RPMI7951 (cell line): ENCODE measurements around the gene GRPEL2. TPM values are rescaled to one million over a fixed set of nuclear protein-coding genes. Genes with fewer than 3 reads are reported as not detected.

Experiments
- DNase-seq: peaks from one replicate; pipeline ENCODE4 v3.0.0-alpha.2; 2012; ENCODE audit warnings: low read depth
- total RNA-seq: library from RNA; depleted of rRNA; stranded (reverse); fragments of >200 nt; shearing (Covaris generic); gene quantifications from 2 replicates; pipeline ENCODE4 v1.2.3, GENCODE V29; 2014; rRNA removed

The GRPEL2 gene, protein sequence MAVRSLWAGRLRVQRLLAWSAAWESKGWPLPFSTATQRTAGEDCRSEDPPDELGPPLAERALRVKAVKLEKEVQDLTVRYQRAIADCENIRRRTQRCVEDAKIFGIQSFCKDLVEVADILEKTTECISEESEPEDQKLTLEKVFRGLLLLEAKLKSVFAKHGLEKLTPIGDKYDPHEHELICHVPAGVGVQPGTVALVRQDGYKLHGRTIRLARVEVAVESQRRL
- total RNA-seq = 19.4 and 21.1 TPM in 2 replicates

DNA sequence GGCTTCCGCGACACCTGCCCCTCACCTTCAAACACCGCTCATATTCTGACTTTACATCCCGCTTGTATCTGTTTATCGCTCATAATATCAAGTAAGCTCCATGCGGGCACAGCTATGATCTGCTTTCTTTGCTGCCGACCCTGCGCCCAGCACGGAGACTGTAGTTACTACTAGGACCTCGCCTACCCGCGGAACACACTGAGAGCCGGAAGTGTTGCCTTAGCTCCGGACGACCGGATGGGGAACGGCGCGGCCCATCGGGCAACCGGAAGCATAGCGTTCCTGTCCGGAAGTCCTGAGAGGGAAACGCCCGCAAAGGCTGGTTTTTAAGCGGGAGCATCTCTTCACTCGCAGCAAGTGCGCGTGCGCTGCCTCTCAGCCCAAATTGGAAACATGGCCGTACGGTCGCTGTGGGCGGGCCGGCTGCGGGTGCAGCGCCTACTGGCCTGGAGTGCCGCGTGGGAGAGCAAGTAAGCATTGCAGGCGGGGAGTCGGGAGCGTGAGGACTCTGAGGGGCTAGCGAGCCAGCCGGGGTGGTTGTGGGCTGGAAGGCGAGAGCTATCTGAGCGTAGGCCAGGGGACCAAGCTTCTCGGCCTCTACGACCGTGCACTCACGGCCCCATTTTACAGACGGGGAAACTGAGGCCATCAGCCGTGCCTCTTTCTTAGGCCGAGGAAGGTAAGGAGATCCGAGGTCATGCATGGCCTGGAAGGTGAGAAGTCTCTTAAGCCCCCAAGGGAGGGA lies at the start of gene GRPEL2:
Gene GRPEL2, plus strand, starts transcription at position 353 of the 745 bp plus-strand sequence. Its CDS starts 41 bp downstream, at position 394.
- DNase-seq = peak; percentile 96

DNA sequence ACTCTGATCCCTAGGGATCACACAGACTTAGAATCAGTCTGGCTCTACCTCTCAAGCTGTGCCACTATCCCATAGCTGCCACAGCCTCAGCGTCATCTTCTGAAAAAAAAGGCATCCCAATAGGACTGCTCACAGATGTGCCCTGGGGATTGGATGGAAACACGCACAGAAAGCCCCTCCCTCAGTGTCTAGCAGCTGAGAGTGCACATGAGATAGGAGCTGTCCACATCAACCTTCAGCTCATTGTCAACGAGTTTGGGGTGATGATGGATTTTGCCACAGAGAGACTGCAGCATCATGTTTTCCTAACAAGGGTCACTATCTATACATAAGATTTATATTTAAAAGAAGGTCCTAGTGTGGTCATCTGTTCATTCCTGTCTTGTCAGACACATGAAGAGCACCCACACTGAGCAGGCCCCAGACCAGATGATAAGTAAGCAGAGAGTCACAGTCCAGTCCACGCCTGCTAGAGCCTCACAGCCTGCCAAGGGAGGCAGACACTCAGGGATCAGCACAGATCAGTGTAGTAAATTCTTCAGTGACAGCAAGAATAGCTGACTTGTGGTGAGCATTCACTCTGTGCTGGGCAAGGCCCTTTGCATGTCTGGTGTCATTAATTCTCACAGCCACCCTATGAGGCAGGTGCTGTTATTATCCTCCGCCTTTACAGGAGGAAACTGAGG lies 47.8 kb upstream of the GRPEL2 start:
- no peak for DNase-seq

DNA sequence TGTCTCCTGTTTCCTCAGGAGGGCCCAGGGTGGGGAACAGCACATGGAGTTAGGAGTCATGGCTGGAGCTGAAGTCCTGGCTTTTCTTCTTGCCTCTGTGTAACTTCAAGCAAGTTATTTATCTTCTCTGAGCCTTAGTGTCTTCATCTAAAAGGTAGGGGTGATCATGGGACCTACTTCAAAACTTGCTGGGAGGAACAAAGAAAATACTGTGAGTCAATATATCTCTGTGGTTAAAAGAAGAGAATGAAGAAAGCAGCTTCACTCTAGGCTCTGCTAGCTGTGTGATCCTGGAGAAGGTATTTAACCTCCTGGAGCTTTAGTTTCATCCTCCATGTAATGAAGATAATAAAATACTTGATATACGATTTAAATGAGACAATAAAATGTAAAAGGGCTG lies 47.1 kb upstream of the GRPEL2 start:
- no peak for DNase-seq

DNA sequence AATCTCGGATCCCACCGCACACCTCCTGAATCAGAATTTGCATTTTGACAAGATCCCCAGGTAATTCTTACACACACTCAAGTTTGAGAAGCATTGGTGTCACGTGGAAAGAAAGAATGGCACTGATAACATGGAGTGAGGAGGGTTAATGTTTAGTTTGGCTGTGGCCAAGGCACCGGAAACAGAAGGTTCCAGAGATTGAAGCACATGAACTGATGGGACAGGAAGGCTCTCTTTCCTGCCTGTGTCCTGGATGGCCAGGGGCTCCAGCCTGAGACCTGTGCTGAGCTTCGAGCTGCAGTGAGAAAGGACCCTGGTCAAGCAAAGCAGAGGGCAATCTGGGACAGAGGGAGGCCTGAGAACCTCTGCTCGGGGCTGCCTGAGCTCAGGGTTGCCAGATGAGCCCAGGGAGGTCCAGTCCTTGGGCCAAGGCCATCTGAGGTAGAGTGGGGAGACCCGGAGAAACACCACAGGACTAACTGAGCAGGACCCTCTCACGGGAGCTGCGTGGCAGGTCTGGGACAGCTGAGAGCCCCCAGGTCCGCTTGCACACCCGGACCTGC lies 46.4 kb upstream of the GRPEL2 start:
- no peak for DNase-seq

DNA sequence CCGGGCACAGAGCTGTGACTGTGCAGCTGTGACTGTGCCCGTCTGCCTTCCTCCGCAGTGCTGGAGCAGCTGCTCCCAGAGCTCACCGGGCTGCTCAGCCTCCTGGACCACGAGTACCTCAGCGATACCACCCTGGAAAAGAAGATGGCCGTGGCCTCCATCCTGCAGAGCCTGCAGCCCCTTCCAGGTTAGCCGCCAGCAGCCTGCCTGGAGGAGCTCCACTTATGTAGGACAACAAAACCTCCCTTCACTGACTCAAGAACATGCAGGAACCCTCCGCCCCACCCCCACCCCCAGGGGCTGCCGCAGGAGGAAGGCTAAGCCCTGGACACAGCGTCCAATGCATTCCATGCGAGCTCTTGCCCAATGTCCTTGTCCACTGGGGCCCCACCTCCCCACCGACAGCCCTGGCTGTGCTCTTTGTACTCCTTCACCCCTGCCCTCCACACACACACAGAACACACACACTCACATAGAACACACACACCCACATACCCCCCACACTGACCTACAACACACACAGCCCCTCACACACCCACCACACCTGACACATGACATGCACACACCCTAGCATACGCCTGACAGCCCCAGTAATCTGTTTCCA lies 45.7 kb upstream of the GRPEL2 start:
- no peak for DNase-seq

DNA sequence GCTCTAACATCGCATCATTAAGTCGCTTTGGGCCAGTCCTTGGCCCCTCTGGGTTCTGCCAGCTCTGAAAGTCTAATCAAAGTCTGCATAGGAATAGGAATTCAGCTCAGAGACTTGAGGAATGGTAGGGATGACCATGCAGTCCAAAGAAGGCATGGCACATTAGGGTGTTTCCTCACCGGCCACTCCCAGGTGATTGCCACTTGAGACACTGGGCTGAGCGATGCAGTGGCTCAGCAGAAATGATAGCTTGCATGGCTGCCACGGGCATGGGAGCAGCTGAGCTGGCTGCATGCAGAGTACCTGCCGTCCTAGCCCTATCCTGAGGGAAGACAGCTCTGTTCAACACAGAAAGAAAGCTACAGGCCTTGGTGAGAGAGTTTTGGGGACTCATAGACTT lies 44.9 kb upstream of the GRPEL2 start:
- DNase-seq = no peak

DNA sequence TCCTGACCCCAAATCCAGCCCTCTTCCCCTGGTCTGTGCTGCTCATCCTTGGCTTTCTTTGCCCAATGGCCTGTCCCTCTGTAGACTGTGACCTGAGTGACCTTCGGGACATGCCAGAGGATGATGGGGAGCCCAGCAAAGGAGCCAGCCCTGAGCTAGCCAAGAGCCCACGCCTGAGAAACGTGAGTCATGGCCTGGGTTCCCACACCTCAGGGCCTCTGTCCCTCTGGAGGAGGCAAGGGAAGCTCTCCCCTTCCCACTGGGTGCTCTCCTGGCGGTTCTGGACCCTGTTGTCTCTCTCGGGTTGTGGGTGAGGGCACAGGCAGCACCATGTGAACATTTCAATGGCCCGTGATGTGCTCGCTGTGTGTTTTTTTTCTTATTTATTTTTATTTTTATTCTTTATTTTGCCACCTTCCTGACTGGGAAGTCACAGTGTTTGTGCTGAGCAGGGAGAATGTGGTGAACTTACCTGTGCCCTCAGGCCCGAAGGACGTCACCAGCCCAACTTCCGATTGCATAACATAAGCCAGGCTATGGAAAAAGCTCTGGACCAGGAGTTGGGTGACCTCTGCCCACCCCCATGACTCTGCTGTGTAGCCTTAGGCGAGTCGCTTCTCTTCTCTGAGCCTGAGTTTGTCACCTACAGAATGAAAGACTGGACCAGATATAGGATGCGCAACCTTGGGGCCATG lies 44.1 kb upstream of the GRPEL2 start:
- no peak for DNase-seq

DNA sequence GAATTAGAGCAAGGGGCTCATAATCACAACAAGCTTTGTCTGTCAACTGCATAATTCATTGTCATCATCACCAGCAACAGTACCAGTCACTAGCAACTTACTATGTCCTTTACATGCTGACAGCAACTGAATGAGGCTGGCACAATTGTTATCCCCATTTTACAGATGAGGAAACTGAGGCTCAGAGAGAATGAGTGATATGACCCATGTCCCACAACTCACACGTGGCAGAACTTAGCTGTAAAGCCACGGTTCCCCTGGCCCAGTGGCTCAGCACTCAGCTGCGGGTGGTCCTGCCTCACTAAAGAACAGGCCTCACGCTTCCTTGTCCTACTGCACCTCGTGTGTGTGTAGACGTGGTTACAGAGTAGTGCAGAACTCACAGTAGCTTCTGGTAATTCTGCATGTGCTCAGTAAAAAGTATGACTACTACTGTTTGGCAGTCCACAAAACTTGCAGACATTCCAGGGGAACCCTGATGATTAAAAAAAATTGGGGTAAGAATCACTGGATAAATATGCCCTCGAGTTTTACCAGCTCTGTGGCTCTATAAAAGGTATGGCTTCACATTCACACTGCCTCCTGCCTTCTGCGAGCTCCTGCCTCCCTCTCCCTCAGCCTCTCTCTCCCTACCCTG lies 43.4 kb upstream of the GRPEL2 start:
- DNase-seq = no peak

DNA sequence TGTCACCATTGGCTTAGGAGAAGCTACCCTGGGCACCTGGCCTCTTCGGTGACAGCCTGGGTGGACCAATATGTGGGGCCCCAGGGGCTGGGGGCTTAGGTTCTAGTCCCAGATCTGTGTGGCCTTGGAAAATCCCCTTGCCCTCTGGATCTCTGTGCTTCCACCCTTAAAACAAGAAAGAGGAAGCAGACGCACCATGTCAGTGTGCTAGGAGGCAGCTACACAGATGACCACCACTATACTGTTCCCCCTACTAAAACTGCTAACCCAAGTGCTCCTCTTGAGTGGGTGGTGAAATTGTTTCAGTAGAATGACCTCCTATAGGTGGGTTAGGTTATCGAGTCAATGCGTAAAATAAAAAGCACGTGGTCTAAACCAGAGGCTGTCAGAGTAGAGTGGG lies 42.7 kb upstream of the GRPEL2 start:
- DNase-seq = no peak

DNA sequence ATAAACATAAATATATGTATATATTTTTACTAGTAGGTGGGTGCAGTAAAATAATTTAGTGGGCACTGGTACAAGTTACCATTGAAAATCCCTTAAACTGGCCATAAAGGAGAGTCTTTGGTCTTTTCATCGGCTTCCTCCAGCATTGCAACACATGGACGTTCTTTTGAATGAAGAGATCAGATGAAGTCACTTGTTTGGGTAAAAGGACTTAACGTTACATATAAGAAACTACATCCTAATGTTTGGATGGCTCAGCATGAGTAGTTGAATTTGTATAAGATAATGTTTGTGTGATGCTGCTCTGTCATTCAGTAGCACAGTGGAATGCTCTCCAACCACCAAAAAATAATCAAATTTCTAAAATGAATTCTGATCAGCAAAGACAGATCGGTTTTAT lies 42.1 kb upstream of the GRPEL2 start:
- no peak for DNase-seq

DNA sequence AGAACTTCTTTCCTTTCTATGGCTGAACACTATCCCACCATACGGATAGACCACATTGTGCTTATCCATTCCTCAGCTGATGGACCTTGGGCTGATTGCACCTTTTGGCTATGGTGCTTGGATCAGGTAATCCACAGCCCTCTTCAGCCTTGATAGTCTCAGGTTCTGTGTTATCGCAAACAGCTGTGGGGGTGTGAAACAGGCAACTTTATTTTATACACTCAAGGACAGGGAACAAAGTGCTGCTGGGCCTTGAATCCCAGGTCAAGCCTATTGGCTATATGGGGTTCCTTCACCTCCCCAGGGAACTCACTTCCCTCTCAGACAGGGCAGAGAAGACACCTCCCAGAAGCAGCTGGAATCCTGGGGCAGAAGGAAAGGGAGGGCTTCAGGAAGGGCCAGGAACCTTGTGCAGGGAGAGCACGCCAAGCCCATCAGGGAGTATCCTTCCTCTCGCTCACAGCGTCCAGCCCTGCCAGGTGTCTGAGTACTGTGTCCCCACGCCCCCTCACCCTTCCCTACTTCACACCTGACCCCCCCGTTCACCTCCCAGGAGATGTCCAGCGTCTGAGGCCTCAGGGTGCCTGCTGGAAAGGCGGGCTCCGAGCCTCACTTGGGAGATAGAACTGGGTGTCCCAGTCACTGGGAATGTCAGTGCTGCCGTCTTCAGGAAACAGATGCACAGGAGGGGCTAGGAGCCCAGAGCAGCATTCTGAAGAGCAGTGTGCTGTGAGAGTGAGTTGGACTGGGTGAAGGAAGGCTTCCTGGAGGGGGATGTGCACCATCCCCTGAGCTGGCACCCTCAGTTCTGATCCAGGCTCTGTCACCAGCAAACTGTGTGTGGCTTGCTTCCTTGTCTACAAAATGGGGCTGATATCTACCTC lies 40.9 kb upstream of the GRPEL2 start:
- no peak for DNase-seq

DNA sequence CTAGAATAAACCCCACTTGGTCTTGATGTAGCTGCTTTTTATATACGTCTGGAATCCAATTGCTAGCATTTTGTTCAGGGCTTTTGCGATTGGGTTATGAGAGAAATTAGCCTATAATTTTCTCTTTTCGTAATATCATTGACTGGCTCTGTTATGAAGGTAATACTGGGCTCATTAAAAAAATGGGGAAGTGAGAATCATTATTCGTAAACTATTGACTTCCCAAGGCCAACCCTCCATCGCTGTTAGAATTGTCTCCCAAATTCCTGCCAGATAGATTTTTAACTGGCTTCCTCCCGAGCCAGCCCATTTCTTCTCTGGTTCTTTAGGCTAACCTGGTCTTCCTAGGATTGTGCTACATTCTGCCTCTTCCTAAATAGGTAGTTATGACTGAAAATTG lies 35.9 kb upstream of the GRPEL2 start:
- DNase-seq = no peak

DNA sequence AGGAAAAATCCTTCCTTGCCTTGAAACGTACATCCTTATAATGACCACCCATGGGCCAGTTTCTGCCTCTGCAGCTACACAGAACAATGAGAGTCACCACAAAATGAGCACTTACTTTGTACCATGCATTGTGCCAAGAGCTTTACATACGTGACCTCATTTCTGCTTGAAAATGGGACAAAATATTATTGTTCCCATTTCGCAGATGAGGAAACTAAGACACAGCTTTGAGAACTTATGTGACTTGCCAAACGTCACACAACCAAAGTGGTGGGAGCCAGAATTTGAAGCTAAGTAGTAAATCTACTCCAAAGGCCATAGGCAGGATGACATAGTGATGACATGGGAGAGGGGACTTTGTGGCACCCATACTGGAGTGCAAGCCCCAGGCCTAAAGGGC lies 34.8 kb upstream of the GRPEL2 start:
- DNase-seq = no peak

DNA sequence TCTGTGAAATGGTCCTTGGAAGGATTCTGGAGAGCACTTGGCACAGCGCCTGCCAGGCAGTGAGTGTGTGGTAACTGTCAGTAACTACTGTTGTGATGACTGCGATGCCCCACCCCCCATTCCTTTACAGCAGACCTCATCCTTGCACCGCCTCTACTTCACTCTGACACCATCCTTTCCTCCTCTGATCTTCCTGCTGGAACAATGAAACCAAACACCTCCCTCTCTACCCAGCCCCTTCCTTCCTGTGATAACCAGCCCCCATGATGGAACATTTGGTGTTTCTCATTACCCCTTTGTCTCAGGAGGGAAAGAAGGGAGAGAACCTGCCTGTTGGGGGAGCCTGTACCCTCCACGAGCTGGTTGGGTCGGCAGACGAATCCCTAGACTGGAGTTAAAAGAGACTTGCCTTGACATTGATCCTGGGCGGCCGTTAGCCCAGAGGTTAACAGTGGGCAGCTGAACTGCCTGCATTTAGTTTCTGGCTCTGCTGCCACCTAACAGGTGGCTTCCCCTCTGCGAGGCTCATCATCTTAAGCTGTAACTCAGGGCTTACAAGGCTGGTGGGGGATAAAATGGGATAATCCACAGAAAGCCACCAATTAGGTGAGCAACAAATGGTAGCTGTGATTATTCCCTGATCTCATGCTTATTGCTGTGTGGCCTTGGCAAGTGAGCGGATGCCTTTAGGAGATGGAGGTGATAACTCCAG lies 34.2 kb upstream of the GRPEL2 start:
- no peak for DNase-seq

DNA sequence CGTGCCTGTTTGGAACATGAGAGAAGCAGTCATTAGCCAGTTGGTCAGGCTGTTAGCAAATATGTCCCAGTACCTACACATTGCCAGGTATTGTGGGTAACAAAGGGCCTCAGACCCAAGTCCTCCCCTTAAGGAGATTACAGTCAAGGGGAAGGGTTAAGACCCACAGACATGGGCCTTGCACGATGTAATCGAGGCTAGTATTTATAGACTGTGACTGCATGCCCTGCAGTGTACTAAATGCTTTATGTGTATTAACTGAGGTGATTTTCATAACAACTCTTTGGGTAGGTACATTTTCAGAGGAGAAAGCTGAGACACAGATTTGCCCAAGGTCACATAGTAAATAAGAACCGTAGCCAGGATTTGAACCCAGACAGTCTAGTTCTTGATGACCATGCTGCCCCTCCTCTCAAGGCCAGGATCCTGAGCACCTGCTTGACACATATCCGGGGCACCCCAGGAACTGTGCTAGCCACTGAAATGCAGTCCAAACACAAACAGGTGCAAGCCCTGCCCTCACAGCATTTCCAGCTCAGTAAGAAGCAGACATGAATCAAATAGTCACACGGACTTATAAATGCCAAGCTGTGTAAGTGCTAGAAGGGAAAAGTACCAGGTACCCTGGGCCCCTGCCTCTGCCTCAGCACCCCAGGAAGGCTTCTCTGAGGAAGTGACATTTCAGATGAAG lies 32.0 kb upstream of the GRPEL2 start:
- no peak for DNase-seq

DNA sequence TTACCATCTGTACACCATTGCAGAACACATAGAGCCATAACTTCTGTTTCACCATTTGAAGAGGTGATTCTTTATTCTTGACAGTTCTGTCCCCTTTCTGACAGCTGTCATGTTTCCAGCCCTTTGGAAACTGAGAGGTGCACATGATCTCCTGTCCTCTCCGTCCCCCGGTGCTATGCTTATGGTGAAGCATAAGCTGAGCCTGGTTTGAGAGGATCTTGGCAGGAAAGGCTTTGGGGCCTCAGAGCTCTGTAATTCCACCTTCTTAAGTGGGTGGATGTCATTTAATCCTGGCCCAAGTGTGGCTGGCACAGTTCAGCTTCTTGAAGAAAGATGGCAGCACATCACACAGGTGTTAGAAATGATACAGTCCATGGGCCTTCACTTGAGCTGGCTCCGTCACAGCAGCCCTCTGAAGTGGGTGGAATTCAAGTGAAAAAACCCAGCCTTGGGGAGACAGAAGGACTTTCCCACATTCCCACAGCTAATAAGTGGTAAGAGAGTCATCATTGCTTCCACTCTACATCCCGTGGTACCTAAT lies 30.7 kb upstream of the GRPEL2 start:
- no peak for DNase-seq

DNA sequence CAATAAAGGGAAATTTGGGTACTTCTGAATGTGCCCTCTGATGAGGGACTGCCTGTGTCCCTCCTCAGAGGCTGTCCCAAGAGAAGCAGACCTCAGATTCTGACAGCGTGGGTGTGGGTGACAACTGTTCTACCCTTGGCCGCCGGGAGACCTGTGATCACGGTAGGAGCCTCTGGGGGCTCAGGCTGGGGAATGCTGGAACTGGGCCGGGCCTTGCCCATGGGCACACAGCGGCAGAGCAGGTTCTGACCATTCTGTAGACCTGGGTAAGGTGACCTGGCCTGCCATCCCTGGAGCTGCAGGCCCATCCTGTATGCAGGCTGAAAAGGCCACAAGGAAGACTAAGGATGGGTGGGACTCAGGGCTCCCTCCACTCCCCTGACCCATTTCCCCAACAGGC lies 29.5 kb upstream of the GRPEL2 start:
- no peak for DNase-seq

DNA sequence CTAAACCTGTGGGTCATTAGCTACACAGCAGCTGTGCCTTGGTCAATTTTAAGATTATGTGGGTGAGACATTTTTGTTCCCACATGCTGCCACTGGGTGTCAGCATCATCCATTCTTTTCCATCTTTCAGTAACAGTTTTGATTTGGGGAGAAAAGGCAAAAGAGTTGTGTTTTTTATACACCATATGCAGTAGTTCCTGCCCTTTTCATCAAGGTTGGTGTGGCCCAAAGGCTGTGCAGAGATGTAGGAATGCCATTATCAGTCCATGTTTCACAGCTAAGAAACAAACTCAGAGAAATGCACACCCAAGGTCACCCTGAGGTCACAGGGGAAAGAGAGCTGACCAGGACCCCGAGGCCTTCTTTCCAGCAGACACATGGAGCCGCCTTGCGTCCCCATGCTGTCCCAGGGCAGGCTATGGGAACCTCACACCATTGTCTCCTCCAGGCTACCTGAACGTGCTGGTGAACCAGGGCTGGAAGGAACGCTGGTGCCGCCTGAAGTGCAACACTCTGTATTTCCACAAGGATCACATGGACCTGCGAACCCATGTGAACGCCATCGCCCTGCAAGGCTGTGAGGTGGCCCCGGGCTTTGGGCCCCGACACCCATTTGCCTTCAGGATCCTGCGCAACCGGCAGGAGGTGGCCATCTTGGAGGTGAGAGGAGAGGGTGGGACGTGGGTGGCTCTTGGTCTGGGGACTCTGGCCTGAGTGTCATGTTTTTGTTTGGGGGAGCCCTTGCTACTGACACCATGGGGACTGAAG lies 27.8 kb upstream of the GRPEL2 start:
- peak; percentile 40 for DNase-seq
